CD4-positive, alpha-beta memory T cell (primary cell): ENCODE measurements around the gene PROK1. TPM values are rescaled to one million over a fixed set of nuclear protein-coding genes. Genes with fewer than 3 reads are reported as not detected.
"Not testable (repeated sequence)": the region's sequence is repeated elsewhere in the genome, so short reads cannot be mapped to it uniquely, and the experiment has no call there.

Experiments
- CTCF ChIA-PET: fragments of 350-600 bp; sonication (Branson Sonifier 250); formaldehyde crosslinking; loops from one replicate; lab custom pipeline; 2021; ENCODE audit warnings: inconsistent platforms; ENCODE audit not compliant: partially characterized antibody; lab: Charles Lee
- POLR2A ChIA-PET: fragments of 350-600 bp; sonication (Branson Sonifier 250); formaldehyde crosslinking; loops from one replicate; lab custom pipeline; 2021; ENCODE audit not compliant: partially characterized antibody; lab: Charles Lee
- DNase-seq, 5 donors: peaks; one replicate each; pipeline versions ENCODE4 v3.0.0 to v3.0.0-alpha.2; 2020 to 2022; ENCODE audit warnings: mixed read lengths in 1 of 5
- H3K27ac ChIP-seq: one replicate; pipeline ENCODE4 v1.7.0; 2013; ENCODE audit warnings: low read depth, low read length
- H3K27me3 ChIP-seq: 2 replicates; pipeline ENCODE4 v1.7.0; 2013; ENCODE audit warnings: mild to moderate bottlenecking, low read length, moderate library complexity; ENCODE audit not compliant: insufficient read depth
- H3K36me3 ChIP-seq: 2 replicates; pipeline ENCODE4 v1.7.0; 2013; ENCODE audit warnings: mild to moderate bottlenecking, low read length, moderate library complexity; ENCODE audit not compliant: insufficient read depth
- H3K4me1 ChIP-seq: 2 replicates; pipeline ENCODE4 v1.7.0; 2013; ENCODE audit warnings: mild to moderate bottlenecking, low read length, moderate library complexity; ENCODE audit not compliant: insufficient read depth
- H3K4me3 ChIP-seq, 2 donors: one replicate each; pipeline ENCODE4 v1.7.0; 2013; ENCODE audit warnings: low read length in 2 of 2, mild to moderate bottlenecking in 1 of 2
- H3K9me3 ChIP-seq, 2 donors: one replicate each; pipeline ENCODE4 v1.7.0; 2013; ENCODE audit warnings: low read length in 2 of 2, control low read depth in 1 of 2; ENCODE audit not compliant: control insufficient read depth in 1 of 2
- H3K27ac Mint-ChIP-seq, 7 donors: one replicate each; pipeline ENCODE4 v1.8.0; 2020 to 2021; ENCODE audit warnings: mixed read lengths in 7 of 7, mild to moderate bottlenecking in 6 of 7, inconsistent platforms in 3 of 7, moderate library complexity in 3 of 7
- H3K27me3 Mint-ChIP-seq, 2 donors: one replicate each; pipeline ENCODE4 v1.8.0; 2020 to 2021; ENCODE audit warnings: mixed read lengths in 2 of 2
- H3K36me3 Mint-ChIP-seq, 2 donors: one replicate each; pipeline ENCODE4 v1.8.0; 2020 to 2021; ENCODE audit warnings: mixed read lengths in 2 of 2, inconsistent platforms in 1 of 2, mild to moderate bottlenecking in 1 of 2
- H3K4me1 Mint-ChIP-seq, 4 donors: one replicate each; pipeline ENCODE4 v1.8.0; 2020 to 2021; ENCODE audit warnings: mixed read lengths in 4 of 4, mild to moderate bottlenecking in 1 of 4
- H3K4me3 Mint-ChIP-seq, 8 donors: one replicate each; pipeline ENCODE4 v1.8.0; 2020 to 2021; ENCODE audit warnings: mixed read lengths in 8 of 8, mild to moderate bottlenecking in 7 of 8, moderate library complexity in 6 of 8, inconsistent platforms in 3 of 8
- H3K9me3 Mint-ChIP-seq, 8 donors: one replicate each; pipeline ENCODE4 v1.8.0; 2020 to 2021; ENCODE audit warnings: mixed read lengths in 8 of 8, mild to moderate bottlenecking in 5 of 8, inconsistent platforms in 3 of 8, moderate library complexity in 1 of 8
- intact Hi-C: fragments of 100-400 bp; cut with micrococcal nuclease; formaldehyde crosslinking; loops from one replicate; pipeline ENCODE4 v1.15.1; 2023
- polyA plus RNA-seq, 2 donors: library from polyadenylated mRNA; unstranded; fragments of 300-500 nt; fragmentation: Illumina TruSeq; gene quantifications; one replicate each; pipeline ENCODE4 v1.2.3, GENCODE V29; 2021
- total RNA-seq, 2 experiments: library from RNA; stranded (reverse); gene quantifications; one replicate each; pipeline ENCODE4 v1.2.3, GENCODE V29; 2021

Gene PROK1
- total and polyA plus RNA-seq, 4 experiments from 2014 or later: not detected

- H3K4me3 ChIP-seq, H3K36me3 ChIP-seq, DNase-seq, H3K27ac Mint-ChIP-seq, H3K9me3 Mint-ChIP-seq, H3K4me3 Mint-ChIP-seq, H3K4me1 ChIP-seq, H3K27ac ChIP-seq, H3K36me3 Mint-ChIP-seq, CTCF ChIA-PET, H3K9me3 ChIP-seq, H3K27me3 ChIP-seq, H3K4me1 Mint-ChIP-seq, intact Hi-C loops, POLR2A ChIA-PET: not testable (repeated sequence)
- peaks cover 4 to 10% of the 10 kb centered on the region in 2 donors for H3K27me3 Mint-ChIP-seq
These were observed 11.1 kb upstream of the PROK1 start for GRCh38 chr1:110439873-110440272.

GRCh38 chr1:110440877-110441276, 10.1 kb upstream of the PROK1 start:
- no peaks in the 10 kb centered on the region for H3K27me3 ChIP-seq
- H3K36me3 ChIP-seq: no peaks in the 10 kb centered on the region
- DNase-seq: no peak
- Mint-ChIP-seq H3K4me3 (no peak overlapping the region), H3K9me3 (no peaks in the 10 kb centered on the region), H3K27me3 (peaks cover 4 to 10% of the 10 kb centered on the region in 2 donors), H3K4me1 (peaks cover 0 to under 1% (median 0%) of the 10 kb centered on the region in 4 donors), H3K36me3 (no peaks in the 10 kb centered on the region), H3K27ac (no peak overlapping the region)
- POLR2A ChIA-PET: no interaction called here
- intact Hi-C loops: no loop called here
- CTCF ChIA-PET: interaction anchor here (1.1 to 1.7 kb wide), 2 partner anchors 20 to 29 kb away, joined by 3 to 8 read pairs; no protein-coding TSS in a partner anchor
- no peak overlapping the region for H3K4me3 ChIP-seq
- no peaks in the 10 kb centered on the region for H3K9me3 ChIP-seq
- no peaks in the 10 kb centered on the region for H3K4me1 ChIP-seq
- H3K27ac ChIP-seq: no peak overlapping the region

GRCh38 chr1:110441888-110442287, 9.1 kb upstream of the PROK1 start:
- H3K36me3 ChIP-seq: no peaks in the 10 kb centered on the region
- no peaks in the 10 kb centered on the region for H3K4me1 ChIP-seq
- H3K9me3 Mint-ChIP-seq: no peaks in the 10 kb centered on the region
- H3K4me3 Mint-ChIP-seq: no peak overlapping the region
- no peaks in the 10 kb centered on the region for H3K36me3 Mint-ChIP-seq
- ChIA-PET CTCF (interaction anchor here (1.1 to 1.7 kb wide), 2 partner anchors 19 to 30 kb away, joined by 3 to 8 read pairs; no protein-coding TSS in a partner anchor), POLR2A (no interaction called here)
- no peaks in the 10 kb centered on the region for H3K9me3 ChIP-seq
- DNase-seq: no peak
- intact Hi-C loops: no loop called here
- peaks cover 4 to 10% of the 10 kb centered on the region in 2 donors for H3K27me3 Mint-ChIP-seq
- H3K27ac Mint-ChIP-seq: no peak overlapping the region
- H3K4me1 Mint-ChIP-seq: peaks cover 0 to 3% (median 0%) of the 10 kb centered on the region in 4 donors
- H3K27me3 ChIP-seq: no peaks in the 10 kb centered on the region
- H3K27ac ChIP-seq: no peak overlapping the region
- H3K4me3 ChIP-seq: no peak overlapping the region

GRCh38 chr1:110443451-110443850, 7.5 kb upstream of the PROK1 start:
- H3K27ac ChIP-seq: no peak overlapping the region
- H3K27ac Mint-ChIP-seq: no peak overlapping the region
- no peak for DNase-seq

GRCh38 chr1:110444561-110444960, 6.4 kb upstream of the PROK1 start:
- CTCF ChIA-PET: interaction anchor here (0.7 to 2.3 kb wide), 2 partner anchors 15 to 34 kb away, joined by 3 to 7 read pairs; no protein-coding TSS in a partner anchor
- H3K27me3 ChIP-seq: no peaks in the 10 kb centered on the region
- H3K4me1 ChIP-seq: no peaks in the 10 kb centered on the region
- Mint-ChIP-seq H3K27me3 (peaks cover 3 to 12% of the 10 kb centered on the region in 2 donors), H3K4me3 (no peak overlapping the region), H3K4me1 (peaks cover 0 to 3% (median 0%) of the 10 kb centered on the region in 4 donors), H3K36me3 (no peaks in the 10 kb centered on the region), H3K9me3 (no peaks in the 10 kb centered on the region), H3K27ac (no peak overlapping the region)
- POLR2A ChIA-PET: no interaction called here
- intact Hi-C loops: no loop called here
- no peak overlapping the region for H3K4me3 ChIP-seq
- no peak overlapping the region for H3K27ac ChIP-seq
- H3K36me3 ChIP-seq: no peaks in the 10 kb centered on the region
- DNase-seq: no peak
- H3K9me3 ChIP-seq: no peaks in the 10 kb centered on the region

More at GRCh38 chr1:110443451-110443850, 7.5 kb upstream of the PROK1 start:
- Mint-ChIP-seq H3K9me3 (no peaks in the 10 kb centered on the region), H3K36me3 (no peaks in the 10 kb centered on the region), H3K4me1 (peaks cover 0 to 3% (median 0%) of the 10 kb centered on the region in 4 donors), H3K27me3 (peaks cover 6 to 12% of the 10 kb centered on the region in 2 donors), H3K4me3 (no peak overlapping the region)
- H3K9me3 ChIP-seq: no peaks in the 10 kb centered on the region
- ChIA-PET POLR2A (no interaction called here), CTCF (interaction anchor here (0.6 to 2.3 kb wide), 2 partner anchors 12 to 17 kb away, joined by 3 to 7 read pairs; no protein-coding TSS in a partner anchor)
- H3K27me3 ChIP-seq: no peaks in the 10 kb centered on the region
- no peaks in the 10 kb centered on the region for H3K36me3 ChIP-seq
- no peak overlapping the region for H3K4me3 ChIP-seq
- intact Hi-C loops: no loop called here
- no peaks in the 10 kb centered on the region for H3K4me1 ChIP-seq

GRCh38 chr1:110449661-110450651, 993 bp upstream of the PROK1 start:
- H3K27me3 Mint-ChIP-seq: peaks cover 9 to 17% of the 10 kb centered on the region in 2 donors
- H3K36me3 Mint-ChIP-seq: no peaks in the 10 kb centered on the region
- Histone ChIP-seq H3K27me3 (no peaks in the 10 kb centered on the region), H3K4me1 (no peaks in the 10 kb centered on the region), H3K4me3 (no peak overlapping the region), H3K27ac (no peak overlapping the region), H3K9me3 (no peaks in the 10 kb centered on the region), H3K36me3 (no peaks in the 10 kb centered on the region)
- H3K4me3 Mint-ChIP-seq: no peak overlapping the region
- no peak for DNase-seq
- intact Hi-C loops: no loop called here
- H3K27ac Mint-ChIP-seq: no peak overlapping the region
- ChIA-PET CTCF (interaction anchor here (1.0 kb wide), 1 partner anchor 10 kb away, joined by 3 read pairs; no protein-coding TSS in a partner anchor), POLR2A (no interaction called here)
- no peaks in the 10 kb centered on the region for H3K9me3 Mint-ChIP-seq
- H3K4me1 Mint-ChIP-seq: peaks cover 0 to 3% (median 0%) of the 10 kb centered on the region in 4 donors

- intact Hi-C loops: no loop called here
- H3K4me1 ChIP-seq: no peaks in the 10 kb centered on the region
- Mint-ChIP-seq H3K4me3 (peak overlapping the region in 1 of 8 donors; percentile 53), H3K27me3 (peaks cover 9 to 17% of the 10 kb centered on the region in 2 donors), H3K9me3 (no peaks in the 10 kb centered on the region), H3K27ac (no peak overlapping the region), H3K4me1 (no peaks in the 10 kb centered on the region), H3K36me3 (no peaks in the 10 kb centered on the region)
- no peak overlapping the region for H3K27ac ChIP-seq
- H3K4me3 ChIP-seq: no peak overlapping the region
- CTCF ChIA-PET: interaction anchor here (1.3 kb wide), 2 partner anchors 8 to 140 kb away, joined by 3 to 5 read pairs; no protein-coding TSS in a partner anchor
- POLR2A ChIA-PET: no interaction called here
- no peaks in the 10 kb centered on the region for H3K9me3 ChIP-seq
- no peak for DNase-seq
- H3K36me3 ChIP-seq: no peaks in the 10 kb centered on the region
- H3K27me3 ChIP-seq: no peaks in the 10 kb centered on the region
These were observed 1.4 kb downstream of the PROK1 start for GRCh38 chr1:110452330-110452729.
